Suprapubic skin (tissue), 4 donors: ENCODE results near the gene DIAPH2.

Experiments used
- CTCF ChIP-seq, 2 donors: fragments of 200-600 bp in 1 of 2; fragments of 450-650 bp in 1 of 2; sonication (generic) in 1 of 2; IDR thresholded peaks; one replicate each; pipeline ENCODE4 v1.5.1; 2016 to 2019; ENCODE audit warnings: antibody characterized with exemption in 2 of 2, mild to moderate bottlenecking in 1 of 2, moderate library complexity in 1 of 2
- POLR2A ChIP-seq, 2 donors: fragments of 450-650 bp; IDR thresholded peaks; one replicate each; pipeline ENCODE4 v1.6.1; 2017; ENCODE audit warnings: antibody characterized with exemption in 2 of 2, mild to moderate bottlenecking in 2 of 2, moderate library complexity in 2 of 2
- POLR2AphosphoS5 ChIP-seq, 3 donors: sonication (generic); formaldehyde crosslinking; IDR thresholded peaks; one replicate each; pipeline ENCODE4 v1.6.1; 2017; ENCODE audit warnings: antibody characterized with exemption in 3 of 3

GRCh38 chrX:96889726-96890125 lies 205.1 kb downstream of the DIAPH2 start:
- no peak for TF ChIP-seq POLR2A (IDR thresholded peaks at IDR 0.05)
- TF ChIP-seq CTCF (IDR thresholded peaks at IDR 0.05) = no peak
- no peak for TF ChIP-seq POLR2AphosphoS5 (IDR thresholded peaks at IDR 0.05)
